Panc1 (cell line): ENCODE results near the gene TLR1. TPM values are rescaled to one million over a fixed set of nuclear protein-coding genes. Genes with fewer than 3 reads are reported as not detected.

Experiments
- ATAC-seq: fragments of 200-7000 bp; cut with Tn5 transposase; 2 replicates; pipeline ENCODE4 v1.9.1; 2020; ENCODE audit warnings: mild to moderate bottlenecking, moderate library complexity
- BruUV-seq: library from RNA; stranded (reverse); fragments of 400-500 nt; replicated peaks from 2 replicates; lab custom pipeline; 2021; lab: Mats Ljungman, UMichigan
- CTCF ChIA-PET: fragments of 300-600 bp; sonication (Branson Sonifier 250); formaldehyde crosslinking; loops from one replicate; lab custom pipeline; 2022; ENCODE audit warnings: antibody characterized with exemption; lab: Charles Lee
- POLR2A ChIA-PET: fragments of 300-600 bp; sonication (Branson Sonifier 250); formaldehyde crosslinking; loops from one replicate; lab custom pipeline; 2022; ENCODE audit warnings: antibody characterized with exemption; lab: Charles Lee
- DNase-seq: peaks from one replicate; pipeline ENCODE4 v3.0.0-alpha.2; 2010; ENCODE audit warnings: low read depth, low spot score
- H3K27ac ChIP-seq: 2 replicates; pipeline ENCODE4 v1.5.1; 2011; ENCODE audit warnings: mild to moderate bottlenecking, low read length, inconsistent platforms
- H3K27me3 ChIP-seq: fragments of 200-500 bp; sonication (Bioruptor generic); 2 replicates; pipeline ENCODE4 v1.6.0; 2014; ENCODE audit warnings: low read length, inconsistent platforms; ENCODE audit not compliant: control insufficient read depth, insufficient read depth
- H3K36me3 ChIP-seq: fragments of 200-500 bp; sonication (Bioruptor generic); 2 replicates; pipeline ENCODE4 v1.5.1; 2014; ENCODE audit warnings: inconsistent platforms, mild to moderate bottlenecking, low read length, moderate library complexity; ENCODE audit not compliant: control insufficient read depth, insufficient read depth
- H3K4me1 ChIP-seq: 2 replicates; pipeline ENCODE4 v1.5.1; 2011; ENCODE audit warnings: inconsistent platforms, mild to moderate bottlenecking, low read length, moderate library complexity; ENCODE audit not compliant: control insufficient read depth, insufficient read depth
- H3K4me3 ChIP-seq, 2 experiments: 2 replicates each; pipeline ENCODE4 v1.5.1; 2011 to 2012; ENCODE audit warnings: low read depth in 2 of 2, low read length in 2 of 2, mild to moderate bottlenecking in 2 of 2, inconsistent platforms in 1 of 2, moderate library complexity in 1 of 2
- H3K9me3 ChIP-seq: fragments of 200-500 bp; sonication (Bioruptor generic); 2 replicates; pipeline ENCODE4 v1.5.1; 2014; ENCODE audit warnings: low read depth, mild to moderate bottlenecking, inconsistent platforms, low read length, moderate library complexity; ENCODE audit not compliant: control insufficient read depth, insufficient read depth
- CTCF ChIP-seq: fragments of 450-650 bp; IDR thresholded peaks from 2 replicates; pipeline ENCODE4 v1.5.1; 2017; ENCODE audit warnings: mild to moderate bottlenecking
- POLR2AphosphoS5 ChIP-seq: IDR thresholded peaks from 2 replicates; pipeline ENCODE4 v1.6.1; 2012; ENCODE audit warnings: mild to moderate bottlenecking, low read depth, low read length, moderate library complexity
- SIN3A ChIP-seq: IDR thresholded peaks from 2 replicates; pipeline ENCODE4 v1.6.1; 2012; ENCODE audit warnings: low read depth, mild to moderate bottlenecking, low read length, moderate library complexity, borderline replicate concordance; ENCODE audit not compliant: insufficient read depth
- TCF7L2 ChIP-seq: IDR thresholded peaks from 2 replicates; pipeline ENCODE4 v1.6.1; 2011; ENCODE audit warnings: mild to moderate bottlenecking, low read depth, low read length, inconsistent platforms
- in situ Hi-C: cut with HindIII; loops from 2 replicates; pipeline ENCODE4 v1.10.0; 2016; ENCODE audit warnings: low sequenced_read_pairs, low pct_unique_long_range_greater_than_20kb
- intact Hi-C: fragments of 100-400 bp; cut with micrococcal nuclease; formaldehyde crosslinking; loops from one replicate; pipeline ENCODE4 v1.10.0; 2022; ENCODE audit not compliant: unreplicated experiment
- total RNA-seq: library from RNA; stranded (reverse); gene quantifications from one replicate; pipeline ENCODE4 v1.2.1, GENCODE V29; 2021; ENCODE audit not compliant: unreplicated experiment
- TF ChIP-seq, protein P1 (sequence below), 2 experiments: IDR thresholded peaks; 2 replicates each; pipeline ENCODE4 v1.6.1; 2011 to 2012; ENCODE audit warnings: low read depth in 2 of 2, control low read depth in 1 of 2, low read length in 1 of 2, mild to moderate bottlenecking in 1 of 2, moderate library complexity in 1 of 2; ENCODE audit not compliant: insufficient read depth in 1 of 2

TLR1 gene
- total RNA-seq, 1 experiment from 2014 or later, result 0.41 TPM

GRCh38 chr4:38788317-38788716 is 16.3 kb downstream of the TLR1 start:
- DNase-seq (no peak), ATAC-seq (no peak)
- H3K4me3 ChIP-seq, result no peak overlapping the region
- no TSS peak for BruUV-seq
- no peaks in the 10 kb centered on the region for H3K36me3 ChIP-seq
- in situ Hi-C loops (no loop called here), intact Hi-C loops (no loop called here)
- ChIA-PET POLR2A (no interaction called here), CTCF (no interaction called here)
- no peak overlapping the region for H3K27ac ChIP-seq
- TF ChIP-seq, protein P1, sequence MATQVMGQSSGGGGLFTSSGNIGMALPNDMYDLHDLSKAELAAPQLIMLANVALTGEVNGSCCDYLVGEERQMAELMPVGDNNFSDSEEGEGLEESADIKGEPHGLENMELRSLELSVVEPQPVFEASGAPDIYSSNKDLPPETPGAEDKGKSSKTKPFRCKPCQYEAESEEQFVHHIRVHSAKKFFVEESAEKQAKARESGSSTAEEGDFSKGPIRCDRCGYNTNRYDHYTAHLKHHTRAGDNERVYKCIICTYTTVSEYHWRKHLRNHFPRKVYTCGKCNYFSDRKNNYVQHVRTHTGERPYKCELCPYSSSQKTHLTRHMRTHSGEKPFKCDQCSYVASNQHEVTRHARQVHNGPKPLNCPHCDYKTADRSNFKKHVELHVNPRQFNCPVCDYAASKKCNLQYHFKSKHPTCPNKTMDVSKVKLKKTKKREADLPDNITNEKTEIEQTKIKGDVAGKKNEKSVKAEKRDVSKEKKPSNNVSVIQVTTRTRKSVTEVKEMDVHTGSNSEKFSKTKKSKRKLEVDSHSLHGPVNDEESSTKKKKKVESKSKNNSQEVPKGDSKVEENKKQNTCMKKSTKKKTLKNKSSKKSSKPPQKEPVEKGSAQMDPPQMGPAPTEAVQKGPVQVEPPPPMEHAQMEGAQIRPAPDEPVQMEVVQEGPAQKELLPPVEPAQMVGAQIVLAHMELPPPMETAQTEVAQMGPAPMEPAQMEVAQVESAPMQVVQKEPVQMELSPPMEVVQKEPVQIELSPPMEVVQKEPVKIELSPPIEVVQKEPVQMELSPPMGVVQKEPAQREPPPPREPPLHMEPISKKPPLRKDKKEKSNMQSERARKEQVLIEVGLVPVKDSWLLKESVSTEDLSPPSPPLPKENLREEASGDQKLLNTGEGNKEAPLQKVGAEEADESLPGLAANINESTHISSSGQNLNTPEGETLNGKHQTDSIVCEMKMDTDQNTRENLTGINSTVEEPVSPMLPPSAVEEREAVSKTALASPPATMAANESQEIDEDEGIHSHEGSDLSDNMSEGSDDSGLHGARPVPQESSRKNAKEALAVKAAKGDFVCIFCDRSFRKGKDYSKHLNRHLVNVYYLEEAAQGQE (IDR thresholded peaks at IDR 0.05; ENCODE audit: insufficient read depth in 1 of 2, low read depth in 2 of 2, low read length in 1 of 2), result no peak
- TF ChIP-seq TCF7L2 (no peak), POLR2AphosphoS5 (no peak), CTCF (no peak), SIN3A (no peak)
- H3K27me3 ChIP-seq, result no peaks in the 10 kb centered on the region
- no peaks in the 10 kb centered on the region for H3K9me3 ChIP-seq
- H3K4me1 ChIP-seq, result no peaks in the 10 kb centered on the region

GRCh38 chr4:38787693-38788092 is 16.9 kb downstream of the TLR1 start:
- TF ChIP-seq SIN3A, result no peak
- no peak for TF ChIP-seq CTCF
- no peak for TF ChIP-seq TCF7L2
- no peak for TF ChIP-seq POLR2AphosphoS5
- TF ChIP-seq, protein P1 (IDR thresholded peaks at IDR 0.05; ENCODE audit: insufficient read depth in 1 of 2, low read depth in 2 of 2, low read length in 1 of 2), result no peak
- no peak overlapping the region for H3K4me3 ChIP-seq
- no peaks in the 10 kb centered on the region for H3K4me1 ChIP-seq
- ChIA-PET CTCF (no interaction called here), POLR2A (no interaction called here)
- H3K27me3 ChIP-seq, result no peaks in the 10 kb centered on the region
- H3K9me3 ChIP-seq, result no peaks in the 10 kb centered on the region
- no TSS peak for BruUV-seq
- in situ Hi-C loops (no loop called here), intact Hi-C loops (no loop called here)
- no peak overlapping the region for H3K27ac ChIP-seq
- ATAC-seq, result no peak
- no peaks in the 10 kb centered on the region for H3K36me3 ChIP-seq
- DNase-seq, result no peak
